Neural cell (in vitro differentiated cells): Measurements from ENCODE around the gene SP6. TPM values are rescaled to one million over a fixed set of nuclear protein-coding genes. Genes with fewer than 3 reads are reported as not detected.
A peak's percentile ranks its signal among the peaks of the same experiment; 100 is the strongest.

Experiments
- H2AFZ ChIP-seq: fragments of 200-600, 300-800 bp; sonication (generic), shearing (Covaris generic); 2 replicates; pipeline ENCODE4 v1.6.0; 2014; ENCODE audit warnings: low read depth, mild to moderate bottlenecking, antibody characterized with exemption, low read length, moderate library complexity
- H3F3A ChIP-seq: fragments of 200-600 bp; shearing (Covaris generic); 2 replicates; pipeline ENCODE4 v1.6.1; 2016; ENCODE audit warnings: mild to moderate bottlenecking, moderate library complexity, mixed read lengths, antibody characterized with exemption, low read length; ENCODE audit not compliant: insufficient read depth, poor library complexity, severe bottlenecking
- H3K27ac ChIP-seq: fragments of 200-600, 300-800 bp; sonication (generic), shearing (Covaris generic); 2 replicates; pipeline ENCODE4 v1.5.1; 2014; ENCODE audit warnings: mild to moderate bottlenecking, low read length, moderate library complexity
- H3K27me3 ChIP-seq: fragments of 300-800, 200-600 bp; sonication (generic), shearing (Covaris generic); 2 replicates; pipeline ENCODE4 v1.6.0; 2014; ENCODE audit warnings: mild to moderate bottlenecking, low read depth, low read length, moderate library complexity; ENCODE audit not compliant: insufficient read depth
- H3K36me3 ChIP-seq: fragments of 300-800, 200-600 bp; sonication (generic), shearing (Covaris generic); 2 replicates; pipeline ENCODE4 v1.5.1; 2014; ENCODE audit warnings: mild to moderate bottlenecking, antibody characterized with exemption, low read length, moderate library complexity; ENCODE audit not compliant: insufficient read depth
- H3K4me2 ChIP-seq: fragments of 300-800, 200-600 bp; sonication (generic), shearing (Covaris generic); 2 replicates; pipeline ENCODE4 v1.6.0; 2014; ENCODE audit warnings: mild to moderate bottlenecking, low read length
- H3K4me3 ChIP-seq: fragments of 300-800, 200-600 bp; sonication (generic), shearing (Covaris generic); 2 replicates; pipeline ENCODE4 v1.5.1; 2014; ENCODE audit warnings: mild to moderate bottlenecking, low read length, moderate library complexity
- H3K79me2 ChIP-seq: fragments of 200-600 bp; shearing (Covaris generic); replicated peaks from 2 replicates; pipeline ENCODE4 v1.6.0; 2014; ENCODE audit warnings: mild to moderate bottlenecking, low read length, moderate library complexity; ENCODE audit not compliant: insufficient read depth
- H3K9ac ChIP-seq: fragments of 300-800, 200-600 bp; sonication (generic), shearing (Covaris generic); 2 replicates; pipeline ENCODE4 v1.6.1; 2016; ENCODE audit warnings: mild to moderate bottlenecking, low read length, mixed read lengths
- H3K9me2 ChIP-seq: fragments of 200-600 bp; shearing (Covaris generic); 2 replicates; pipeline ENCODE4 v1.6.1; 2016; ENCODE audit warnings: mild to moderate bottlenecking, low read length, mixed read lengths; ENCODE audit not compliant: insufficient read depth
- H3K9me3 ChIP-seq: fragments of 200-600, 300-800 bp; sonication (generic), shearing (Covaris generic); 2 replicates; pipeline ENCODE4 v1.6.1; 2016; ENCODE audit warnings: mild to moderate bottlenecking, mixed run types, low read length, moderate library complexity, mixed read lengths
- H4K20me1 ChIP-seq: fragments of 200-600 bp; shearing (Covaris generic); 2 replicates; pipeline ENCODE4 v1.6.1; 2016; ENCODE audit warnings: mild to moderate bottlenecking, mixed run types; ENCODE audit not compliant: insufficient read depth
- EP300 ChIP-seq: fragments of 450-650 bp; conservative IDR thresholded peaks from 2 replicates; pipeline ENCODE4 v1.6.1; 2014; ENCODE audit warnings: antibody characterized with exemption, mild to moderate bottlenecking, moderate library complexity; ENCODE audit not compliant: poor library complexity, severe bottlenecking
- EZH2 ChIP-seq: fragments of 200-600, 300-800 bp; shearing (Covaris generic), sonication (generic); IDR thresholded peaks from 2 replicates; pipeline ENCODE4 v1.6.1; 2014; ENCODE audit warnings: antibody characterized with exemption, low read length, borderline replicate concordance, mild to moderate bottlenecking; ENCODE audit not compliant: insufficient read depth, poor library complexity, severe bottlenecking
- MXI1 ChIP-seq: fragments of 450-650 bp; conservative IDR thresholded peaks from 2 replicates; pipeline ENCODE4 v1.6.1; 2014; ENCODE audit warnings: antibody characterized with exemption, mild to moderate bottlenecking; ENCODE audit not compliant: poor library complexity, severe bottlenecking
- POLR2AphosphoS5 ChIP-seq: IDR thresholded peaks from 2 replicates; pipeline ENCODE4 v1.6.1; 2012
- RAD21 ChIP-seq: fragments of 450-650 bp; conservative IDR thresholded peaks from 2 replicates; pipeline ENCODE4 v1.6.1; 2014; ENCODE audit warnings: antibody characterized with exemption, mild to moderate bottlenecking, moderate library complexity
- REST ChIP-seq: IDR thresholded peaks from 2 replicates; pipeline ENCODE4 v1.6.1; 2012; ENCODE audit warnings: borderline replicate concordance
- SMC3 ChIP-seq: fragments of 450-650 bp; conservative IDR thresholded peaks from 2 replicates; pipeline ENCODE4 v1.6.1; 2014; ENCODE audit warnings: antibody characterized with exemption, mild to moderate bottlenecking, moderate library complexity; ENCODE audit not compliant: poor library complexity
- TAF1 ChIP-seq: IDR thresholded peaks from 2 replicates; pipeline ENCODE4 v1.6.1; 2012; ENCODE audit warnings: low read depth
- polyA plus RNA-seq: library from polyadenylated mRNA; depleted of rRNA; stranded (reverse); fragments of >200 nt; gene quantifications from 2 replicates; pipeline ENCODE4 v1.2.3, GENCODE V29; 2014
- TF ChIP-seq, protein P1 (sequence below): fragments of 450-650 bp; IDR thresholded peaks from 2 replicates; pipeline ENCODE4 v1.5.1; 2014; ENCODE audit warnings: antibody characterized with exemption, mild to moderate bottlenecking, moderate library complexity; ENCODE audit not compliant: poor library complexity, severe bottlenecking

The SP6 gene
- polyA plus RNA-seq, 1 donor from 2014 or later = 0.42 TPM

DNA sequence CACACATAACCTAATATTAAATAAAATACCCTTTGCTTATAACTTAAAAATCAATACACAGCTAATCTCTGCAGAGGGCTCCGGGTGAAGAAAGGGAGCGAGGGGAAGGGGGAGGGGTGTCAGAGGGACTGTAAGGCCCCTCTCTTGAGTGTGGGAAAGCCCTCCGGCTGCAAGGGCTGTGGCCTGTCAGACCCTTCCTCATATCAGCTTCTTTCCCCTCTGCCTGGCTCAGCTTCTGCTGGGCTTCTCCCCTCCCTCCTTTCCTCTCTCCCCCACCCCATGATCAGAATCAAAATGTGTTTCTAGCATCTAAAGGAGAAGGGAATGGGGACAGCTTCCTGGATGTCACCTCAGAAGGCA lies 5.3 kb downstream of the SP6 start:
- Histone ChIP-seq H2AFZ (no peak overlapping the region), H3K9me2 (no peaks in the 10 kb centered on the region), H3K27ac (no peak overlapping the region), H3K9me3 (no peaks in the 10 kb centered on the region), H3K79me2 (no peaks in the 10 kb centered on the region), H4K20me1 (no peaks in the 10 kb centered on the region), H3K4me3 (no peak overlapping the region), H3K27me3 (peaks cover 64% of the 10 kb centered on the region), H3K36me3 (no peaks in the 10 kb centered on the region), H3F3A (no peaks in the 10 kb centered on the region), H3K9ac (no peak overlapping the region), H3K4me2 (no peak overlapping the region)
- TF ChIP-seq POLR2AphosphoS5 = no peak
- no peak for TF ChIP-seq EP300
- no peak for TF ChIP-seq RAD21
- TF ChIP-seq REST = no peak
- no peak for TF ChIP-seq EZH2
- TF ChIP-seq, protein P1, sequence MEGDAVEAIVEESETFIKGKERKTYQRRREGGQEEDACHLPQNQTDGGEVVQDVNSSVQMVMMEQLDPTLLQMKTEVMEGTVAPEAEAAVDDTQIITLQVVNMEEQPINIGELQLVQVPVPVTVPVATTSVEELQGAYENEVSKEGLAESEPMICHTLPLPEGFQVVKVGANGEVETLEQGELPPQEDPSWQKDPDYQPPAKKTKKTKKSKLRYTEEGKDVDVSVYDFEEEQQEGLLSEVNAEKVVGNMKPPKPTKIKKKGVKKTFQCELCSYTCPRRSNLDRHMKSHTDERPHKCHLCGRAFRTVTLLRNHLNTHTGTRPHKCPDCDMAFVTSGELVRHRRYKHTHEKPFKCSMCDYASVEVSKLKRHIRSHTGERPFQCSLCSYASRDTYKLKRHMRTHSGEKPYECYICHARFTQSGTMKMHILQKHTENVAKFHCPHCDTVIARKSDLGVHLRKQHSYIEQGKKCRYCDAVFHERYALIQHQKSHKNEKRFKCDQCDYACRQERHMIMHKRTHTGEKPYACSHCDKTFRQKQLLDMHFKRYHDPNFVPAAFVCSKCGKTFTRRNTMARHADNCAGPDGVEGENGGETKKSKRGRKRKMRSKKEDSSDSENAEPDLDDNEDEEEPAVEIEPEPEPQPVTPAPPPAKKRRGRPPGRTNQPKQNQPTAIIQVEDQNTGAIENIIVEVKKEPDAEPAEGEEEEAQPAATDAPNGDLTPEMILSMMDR = no peak
- no peak for TF ChIP-seq TAF1
- TF ChIP-seq SMC3 = no peak
- no peak for TF ChIP-seq MXI1

GRCh38 chr17:47844814-47845715 lies 5.9 kb downstream of the SP6 start:
- peaks cover 58% of the 10 kb centered on the region for H3K27me3 ChIP-seq
- H3K9me3 ChIP-seq = no peaks in the 10 kb centered on the region
- no peaks in the 10 kb centered on the region for H3K36me3 ChIP-seq
- no peaks in the 10 kb centered on the region for H4K20me1 ChIP-seq
- H3K9ac ChIP-seq = no peak overlapping the region
- no peak overlapping the region for H3K27ac ChIP-seq
- H3K4me2 ChIP-seq = no peak overlapping the region
- H3K4me3 ChIP-seq = no peak overlapping the region
- H3K79me2 ChIP-seq = no peaks in the 10 kb centered on the region
- H2AFZ ChIP-seq = no peak overlapping the region
- no peaks in the 10 kb centered on the region for H3K9me2 ChIP-seq
- TF ChIP-seq, protein P1 = peak; percentile 42
- TF ChIP-seq POLR2AphosphoS5 (no peak), EZH2 (no peak)
- no peaks in the 10 kb centered on the region for H3F3A ChIP-seq
